ENCODE results near the gene ECT2L.

ECT2L gene

DNA sequence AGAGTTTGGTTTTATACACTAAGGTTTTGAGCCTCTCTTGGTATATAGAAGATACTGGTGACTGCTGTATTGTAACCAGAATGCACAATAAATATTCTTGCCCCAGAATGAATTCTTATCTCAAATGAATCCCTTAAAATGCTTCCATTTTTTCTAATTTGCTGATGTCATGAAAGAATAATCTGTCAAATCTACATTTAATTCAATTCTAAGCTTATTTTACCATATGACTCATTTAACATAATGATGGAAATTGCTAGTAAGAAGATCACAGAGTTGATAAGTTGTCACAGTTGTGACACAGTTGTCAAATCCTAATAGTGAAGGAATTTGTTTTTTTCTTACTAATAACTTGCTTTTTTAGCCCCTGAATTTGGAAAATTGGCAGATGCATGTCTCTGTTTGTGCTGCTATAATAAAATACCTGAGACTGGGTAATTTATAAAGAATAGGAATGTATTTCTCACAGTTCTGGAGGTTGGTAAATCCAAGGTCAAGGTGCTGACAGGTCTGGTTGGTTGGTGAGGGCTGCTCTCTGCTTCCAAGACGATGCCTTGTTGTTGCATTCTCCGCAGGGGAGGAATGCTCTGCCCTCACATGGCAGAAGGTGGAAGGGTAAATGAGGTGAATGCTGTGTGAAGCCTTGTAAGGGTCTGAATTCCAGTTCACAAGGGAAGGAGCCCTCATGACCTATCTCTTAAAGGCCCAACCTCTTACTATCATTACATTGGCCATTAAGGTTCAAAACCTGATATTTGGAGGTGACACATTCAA is 4.7 kb downstream of the ECT2L start:
- Mint-ChIP-seq H3K4me3 (no peak overlapping the region), H3K9me3 (no peaks in the 10 kb centered on the region)

GRCh38 chr6:138803331-138803730 is 7.4 kb downstream of the ECT2L start:
- no peak for TF ChIP-seq CTCF (IDR thresholded peaks at IDR 0.05)
- Mint-ChIP-seq H3K9me3 (no peaks in the 10 kb centered on the region), H3K36me3 (ENCODE audit: low read depth) (no peaks in the 10 kb centered on the region), H3K27me3 (ENCODE audit: low read depth, poor library complexity) (peaks cover 3% of the 10 kb centered on the region), H3K4me3 (no peak overlapping the region), H3K27ac (no peak overlapping the region), H3K4me1 (no peaks in the 10 kb centered on the region)
- no peak for DNase-seq

More for the DNA sequence above, 4.7 kb downstream of the ECT2L start:
- peaks cover 5% of the 10 kb centered on the region for H3K4me1 Mint-ChIP-seq
- no peak for DNase-seq
- H3K27ac Mint-ChIP-seq, result no peak overlapping the region
- TF ChIP-seq CTCF (IDR thresholded peaks at IDR 0.05), result no peak
- H3K27me3 Mint-ChIP-seq (ENCODE audit: low read depth, poor library complexity), result no peaks in the 10 kb centered on the region
- no peaks in the 10 kb centered on the region for H3K36me3 Mint-ChIP-seq (ENCODE audit: low read depth)

GRCh38 chr6:138803861-138804260 is 8.0 kb downstream of the ECT2L start:
- Mint-ChIP-seq H3K9me3 (no peaks in the 10 kb centered on the region), H3K4me1 (no peaks in the 10 kb centered on the region), H3K27me3 (ENCODE audit: low read depth, poor library complexity) (peaks cover 3% of the 10 kb centered on the region), H3K36me3 (ENCODE audit: low read depth) (no peaks in the 10 kb centered on the region), H3K27ac (no peak overlapping the region), H3K4me3 (no peak overlapping the region)
- no peak for DNase-seq
- TF ChIP-seq CTCF (IDR thresholded peaks at IDR 0.05), result no peak

DNA sequence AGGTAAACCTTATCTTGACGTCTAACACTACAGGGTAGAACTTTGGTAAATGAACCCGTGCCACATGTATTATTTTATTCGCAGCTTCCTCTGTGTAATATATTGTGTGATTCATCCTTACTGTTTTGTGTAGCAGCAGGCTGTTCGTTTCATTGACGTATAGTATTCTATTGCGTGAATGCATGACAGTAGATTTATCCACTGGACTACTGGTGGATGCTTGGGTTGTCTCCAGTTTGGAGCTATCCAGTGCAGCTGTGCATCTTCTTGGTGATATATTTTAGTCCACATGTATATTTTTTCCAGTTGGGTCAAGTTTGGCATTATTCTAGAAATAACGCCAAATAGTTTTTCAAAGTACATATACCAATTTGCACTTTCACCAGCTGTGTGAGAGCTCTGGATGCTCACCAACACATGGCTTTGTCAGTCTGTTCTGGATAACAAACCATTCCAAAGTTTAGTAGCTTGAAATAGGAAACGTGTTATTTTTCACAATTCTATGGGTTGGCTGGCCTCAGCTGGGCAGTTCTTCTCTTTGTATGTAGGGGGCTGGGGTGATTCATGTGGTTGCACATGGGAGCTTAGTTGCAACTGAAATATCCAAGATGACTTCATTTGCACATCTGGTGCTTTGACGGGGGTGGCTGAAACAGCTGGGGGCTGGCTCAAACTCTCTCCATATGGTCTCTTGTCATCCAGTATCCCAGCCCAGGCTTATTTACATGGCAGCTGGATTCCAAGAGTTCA is 9.3 kb downstream of the ECT2L start:
- Mint-ChIP-seq H3K27ac (no peak overlapping the region), H3K4me1 (no peaks in the 10 kb centered on the region), H3K27me3 (ENCODE audit: low read depth, poor library complexity) (peaks cover 3% of the 10 kb centered on the region), H3K9me3 (no peaks in the 10 kb centered on the region), H3K36me3 (ENCODE audit: low read depth) (no peaks in the 10 kb centered on the region), H3K4me3 (no peak overlapping the region)
- TF ChIP-seq CTCF (IDR thresholded peaks at IDR 0.05), result no peak
- no peak for DNase-seq

- DNase-seq, result no peak
- Mint-ChIP-seq H3K36me3 (ENCODE audit: low read depth) (no peaks in the 10 kb centered on the region), H3K4me1 (no peaks in the 10 kb centered on the region), H3K27ac (no peak overlapping the region), H3K9me3 (no peaks in the 10 kb centered on the region), H3K27me3 (ENCODE audit: low read depth, poor library complexity) (peaks cover 3% of the 10 kb centered on the region), H3K4me3 (no peak overlapping the region)
- TF ChIP-seq CTCF (IDR thresholded peaks at IDR 0.05), result no peak
These were observed 11.0 kb downstream of the ECT2L start for GRCh38 chr6:138806889-138807288.
